Measurements from ENCODE around the gene COL23A1. TPM values are rescaled to one million over a fixed set of nuclear protein-coding genes. Genes with fewer than 3 reads are reported as not detected.

Gene COL23A1
- polyA plus RNA-seq, 1 donor (not counting 4 experiments of a cell fraction or from before 2014, with no cell fraction given), result not detected

GRCh38 chr5:178548746-178549145 lies 41.4 kb downstream of the COL23A1 start:
- Histone ChIP-seq H3K4me3 (ENCODE audit: control insufficient read depth in 2 of 3, extremely low read depth in 1 of 3, insufficient read depth in 2 of 3, low read depth in 1 of 3, low read length in 3 of 3) (no peak overlapping the region), H3K36me3 (ENCODE audit: control insufficient read depth in 2 of 2, extremely low read depth in 1 of 2, insufficient read depth in 2 of 2, low read length in 2 of 2) (no peaks in the 10 kb centered on the region), H3K9ac (ENCODE audit: control insufficient read depth, extremely low read depth, insufficient read depth, low read length) (no peak overlapping the region), H3K79me2 (ENCODE audit: control insufficient read depth, insufficient read depth, low read length) (no peaks in the 10 kb centered on the region), H3K9me1 (ENCODE audit: control insufficient read depth, extremely low read depth, insufficient read depth, low read length) (no peaks in the 10 kb centered on the region), H3K27ac (ENCODE audit: control insufficient read depth, insufficient read depth, low read length) (no peak overlapping the region), H3K4me1 (ENCODE audit: control insufficient read depth, extremely low read depth, insufficient read depth, low read length) (no peaks in the 10 kb centered on the region), H3K4me2 (ENCODE audit: control insufficient read depth, extremely low read depth, insufficient read depth, low read depth, low read length) (no peak overlapping the region), H4K20me1 (ENCODE audit: control insufficient read depth, extremely low read depth, insufficient read depth, low read length) (no peaks in the 10 kb centered on the region), H3K9me3 (ENCODE audit: control insufficient read depth, low read depth, low read length) (no peaks in the 10 kb centered on the region), H3K27me3 (ENCODE audit: control insufficient read depth, extremely low read depth, insufficient read depth, low read length) (no peaks in the 10 kb centered on the region), H2AFZ (ENCODE audit: control insufficient read depth, low read length) (no peak overlapping the region)
- dilution Hi-C loops (cut with MboI; ENCODE audit: extremely low pct_ligation_motif_present, low sequenced_read_pairs), result no loop called here
- DNase-seq (ENCODE audit: low read depth, low spot score), result no peak
- TF ChIP-seq CTCF (optimal IDR thresholded peaks at IDR 0.05 in 1 of 3, IDR thresholded peaks at IDR 0.05 in 1 of 3, conservative IDR thresholded peaks at IDR 0.05 in 1 of 3; ENCODE audit: extremely low read depth in 1 of 3, insufficient read depth in 2 of 3, low read length in 3 of 3) (no peak), EZH2 (IDR thresholded peaks at IDR 0.05; ENCODE audit: low read length) (no peak)
- no peak for FAIRE-seq

- H2AFZ ChIP-seq (ENCODE audit: control insufficient read depth, low read length), result no peak overlapping the region
- H3K36me3 ChIP-seq (ENCODE audit: control insufficient read depth in 2 of 2, extremely low read depth in 1 of 2, insufficient read depth in 2 of 2, low read length in 2 of 2), result no peaks in the 10 kb centered on the region
- H3K27ac ChIP-seq (ENCODE audit: control insufficient read depth, insufficient read depth, low read length), result no peak overlapping the region
- H3K27me3 ChIP-seq (ENCODE audit: control insufficient read depth, extremely low read depth, insufficient read depth, low read length), result no peaks in the 10 kb centered on the region
- no peaks in the 10 kb centered on the region for H3K9me1 ChIP-seq (ENCODE audit: control insufficient read depth, extremely low read depth, insufficient read depth, low read length)
- H3K4me2 ChIP-seq (ENCODE audit: control insufficient read depth, extremely low read depth, insufficient read depth, low read depth, low read length), result no peak overlapping the region
- dilution Hi-C loops (cut with MboI; ENCODE audit: extremely low pct_ligation_motif_present, low sequenced_read_pairs), result no loop called here
- no peak overlapping the region for H3K4me3 ChIP-seq (ENCODE audit: control insufficient read depth in 2 of 3, extremely low read depth in 1 of 3, insufficient read depth in 2 of 3, low read depth in 1 of 3, low read length in 3 of 3)
- FAIRE-seq (no peak), DNase-seq (ENCODE audit: low read depth, low spot score) (no peak)
- no peak for TF ChIP-seq CTCF (optimal IDR thresholded peaks at IDR 0.05 in 1 of 3, IDR thresholded peaks at IDR 0.05 in 1 of 3, conservative IDR thresholded peaks at IDR 0.05 in 1 of 3; ENCODE audit: extremely low read depth in 1 of 3, insufficient read depth in 2 of 3, low read length in 3 of 3)
- no peak for TF ChIP-seq EZH2 (IDR thresholded peaks at IDR 0.05; ENCODE audit: low read length)
- H3K9ac ChIP-seq (ENCODE audit: control insufficient read depth, extremely low read depth, insufficient read depth, low read length), result no peak overlapping the region
- no peaks in the 10 kb centered on the region for H3K4me1 ChIP-seq (ENCODE audit: control insufficient read depth, extremely low read depth, insufficient read depth, low read length)
- H4K20me1 ChIP-seq (ENCODE audit: control insufficient read depth, extremely low read depth, insufficient read depth, low read length), result no peaks in the 10 kb centered on the region
- no peaks in the 10 kb centered on the region for H3K9me3 ChIP-seq (ENCODE audit: control insufficient read depth, low read depth, low read length)
- H3K79me2 ChIP-seq (ENCODE audit: control insufficient read depth, insufficient read depth, low read length), result no peaks in the 10 kb centered on the region
These were observed 42.3 kb downstream of the COL23A1 start for GRCh38 chr5:178547753-178548415.
